ENCODE measurements around the gene PRX. TPM values are rescaled to one million over a fixed set of nuclear protein-coding genes. Genes with fewer than 3 reads are reported as not detected.

PRX gene

Small RNAs within 50 kb of the gene (small RNA-seq; reads per million reads assigned to genes)
- gene MIR6796 (ENCODE audit: insufficient read depth) = 2.8 reads per million
- not detected for gene RF00017 (ENCODE audit: insufficient read depth)

Data from neuronal stem cell (in vitro differentiated cells).